T-helper 17 cell (primary cell): ENCODE results near the gene IRF7. TPM values are rescaled to one million over a fixed set of nuclear protein-coding genes. Genes with fewer than 3 reads are reported as not detected.
"Not testable (repeated sequence)": the region's sequence is repeated elsewhere in the genome, so short reads cannot be mapped to it uniquely, and the experiment has no call there.

Source experiments
- ATAC-seq: fragments of 150-1000 bp; cut with Tn5 transposase; 2 replicates; pipeline ENCODE4 v1.10.0; 2021; ENCODE audit warnings: mild to moderate bottlenecking, moderate library complexity
- DNase-seq, 3 donors: peaks; one replicate each; pipeline versions ENCODE4 v3.0.0 to v3.0.0-alpha.2; 2020 to 2021
- H3K9me3 ChIP-seq: one replicate; pipeline ENCODE4 v1.7.0; 2013; ENCODE audit warnings: low read length, mild to moderate bottlenecking; ENCODE audit not compliant: control insufficient read depth, poor library complexity, severe bottlenecking
- H3K27ac Mint-ChIP-seq: one replicate; pipeline ENCODE4 v1.8.0; 2022; ENCODE audit warnings: mild to moderate bottlenecking, moderate library complexity, mixed read lengths
- H3K27me3 Mint-ChIP-seq: one replicate; pipeline ENCODE4 v1.8.0; 2022; ENCODE audit warnings: mixed read lengths
- H3K36me3 Mint-ChIP-seq: one replicate; pipeline ENCODE4 v1.8.0; 2022; ENCODE audit warnings: low read depth, mixed read lengths
- H3K4me1 Mint-ChIP-seq: one replicate; pipeline ENCODE4 v1.8.0; 2022; ENCODE audit warnings: mild to moderate bottlenecking, mixed read lengths
- H3K4me3 Mint-ChIP-seq: one replicate; pipeline ENCODE4 v1.8.0; 2022; ENCODE audit warnings: mild to moderate bottlenecking, moderate library complexity, mixed read lengths
- total RNA-seq, 4 donors: library from RNA in 2 of 4; stranded (reverse) in 2 of 4; gene quantifications; one replicate each; pipeline ENCODE4 v1.2.3 and lab custom pipeline; 2022 to 2026

Gene IRF7
- total RNA-seq, 2 donors from 2014 or later: 40.3 to 44.0 TPM

DNA sequence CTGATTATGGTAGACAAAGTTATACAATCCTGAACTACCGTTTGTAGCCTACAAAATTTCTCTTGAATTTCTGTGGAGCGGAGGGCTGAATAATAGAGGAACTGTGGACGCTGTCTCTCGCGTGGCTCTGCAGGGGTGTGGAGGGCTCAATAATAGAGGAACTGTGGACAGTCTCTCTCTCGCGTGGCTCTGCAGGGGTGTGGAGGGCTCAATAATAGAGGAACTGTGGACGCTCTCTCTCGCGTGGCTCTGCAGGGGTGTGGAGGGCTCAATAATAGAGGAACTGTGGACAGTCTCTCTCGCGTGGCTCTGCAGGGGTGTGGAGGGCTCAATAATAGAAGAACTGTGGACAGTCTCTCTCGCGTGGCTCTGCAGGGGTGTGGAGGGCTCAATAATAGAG is 37.4 kb upstream of the IRF7 start:
- H3K9me3 ChIP-seq, H3K4me1 Mint-ChIP-seq, H3K36me3 Mint-ChIP-seq, H3K4me3 Mint-ChIP-seq, ATAC-seq, DNase-seq, H3K27me3 Mint-ChIP-seq: not testable (repeated sequence)
- peak overlapping the region; percentile 37 for H3K27ac Mint-ChIP-seq

DNA sequence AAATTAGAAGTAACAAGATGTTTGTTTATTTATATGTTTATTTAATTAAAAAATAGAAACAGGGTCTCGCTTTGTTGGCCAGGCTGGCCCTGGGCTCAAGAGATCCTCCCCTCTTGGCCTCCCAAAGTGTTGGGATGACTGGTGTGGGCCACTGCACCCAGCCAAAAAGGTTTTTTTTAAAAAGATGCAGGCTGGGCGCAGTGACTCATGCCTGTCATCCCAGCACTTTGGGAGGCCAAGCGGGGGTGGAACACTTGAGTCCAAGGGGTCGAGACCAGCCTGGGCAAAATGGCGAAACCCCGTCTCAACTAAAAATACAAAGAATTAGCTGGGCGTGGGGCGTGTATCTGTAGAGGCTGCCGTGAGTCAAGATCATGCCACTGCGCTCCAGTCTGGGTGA is 34.7 kb upstream of the IRF7 start:
- peaks cover 2% of the 10 kb centered on the region for H3K36me3 Mint-ChIP-seq
- DNase-seq (no peak), ATAC-seq (no peak)
- H3K27me3 Mint-ChIP-seq: no peaks in the 10 kb centered on the region
- no peaks in the 10 kb centered on the region for H3K9me3 ChIP-seq
- no peak overlapping the region for H3K4me3 Mint-ChIP-seq
- H3K27ac Mint-ChIP-seq: no peak overlapping the region
- H3K4me1 Mint-ChIP-seq: peaks cover 3% of the 10 kb centered on the region

DNA sequence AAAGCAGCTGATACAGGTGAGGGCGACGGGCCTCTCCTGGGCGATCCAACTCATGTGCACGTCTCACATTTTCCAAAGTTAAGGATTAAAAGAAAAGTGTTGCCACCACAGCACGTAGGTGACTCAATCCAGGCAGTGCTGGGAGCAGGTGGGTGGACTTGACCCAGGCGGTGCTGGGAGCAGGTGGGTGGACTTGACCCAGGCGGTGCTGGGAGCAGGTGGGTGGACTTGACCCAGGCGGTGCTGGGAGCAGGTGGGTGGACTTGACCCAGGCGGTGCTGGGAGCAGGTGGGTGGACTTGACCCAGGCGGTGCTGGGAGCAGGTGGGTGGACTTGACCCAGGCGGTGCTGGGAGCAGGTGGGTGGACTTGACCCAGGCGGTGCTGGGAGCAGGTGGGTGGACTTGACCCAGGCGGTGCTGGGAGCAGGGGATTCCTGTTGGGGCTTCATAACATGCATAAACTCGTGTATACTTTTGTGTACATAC is 32.0 kb upstream of the IRF7 start:
- H3K4me1 Mint-ChIP-seq, DNase-seq, H3K4me3 Mint-ChIP-seq, ATAC-seq, H3K27ac Mint-ChIP-seq, H3K36me3 Mint-ChIP-seq, H3K9me3 ChIP-seq, H3K27me3 Mint-ChIP-seq: not testable (repeated sequence)

DNA sequence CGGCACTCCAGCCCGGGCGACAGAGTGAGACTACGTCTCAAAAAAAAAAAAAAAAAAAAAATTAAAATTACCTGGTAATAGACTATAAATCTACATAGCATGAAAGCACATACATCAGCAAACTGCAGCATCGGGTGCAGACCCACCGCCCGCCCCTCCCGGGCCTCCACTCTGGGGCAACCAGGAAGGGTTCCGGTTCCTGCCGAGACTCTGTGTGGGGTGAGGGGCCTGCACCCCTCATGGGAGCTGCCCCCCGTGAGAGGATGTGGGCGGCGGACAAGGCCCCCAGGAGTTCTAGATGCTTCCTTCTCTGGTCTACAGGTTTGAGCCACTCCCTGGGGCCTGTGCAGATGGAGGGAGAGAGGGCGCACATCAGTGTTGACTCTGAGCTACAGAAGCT is 30.5 kb upstream of the IRF7 start:
- H3K4me3 Mint-ChIP-seq: no peak overlapping the region
- H3K36me3 Mint-ChIP-seq: no peaks in the 10 kb centered on the region
- no peak for DNase-seq
- no peaks in the 10 kb centered on the region for H3K27me3 Mint-ChIP-seq
- no peaks in the 10 kb centered on the region for H3K9me3 ChIP-seq
- H3K4me1 Mint-ChIP-seq: peaks cover 2% of the 10 kb centered on the region
- H3K27ac Mint-ChIP-seq: no peak overlapping the region
- ATAC-seq: no peak

DNA sequence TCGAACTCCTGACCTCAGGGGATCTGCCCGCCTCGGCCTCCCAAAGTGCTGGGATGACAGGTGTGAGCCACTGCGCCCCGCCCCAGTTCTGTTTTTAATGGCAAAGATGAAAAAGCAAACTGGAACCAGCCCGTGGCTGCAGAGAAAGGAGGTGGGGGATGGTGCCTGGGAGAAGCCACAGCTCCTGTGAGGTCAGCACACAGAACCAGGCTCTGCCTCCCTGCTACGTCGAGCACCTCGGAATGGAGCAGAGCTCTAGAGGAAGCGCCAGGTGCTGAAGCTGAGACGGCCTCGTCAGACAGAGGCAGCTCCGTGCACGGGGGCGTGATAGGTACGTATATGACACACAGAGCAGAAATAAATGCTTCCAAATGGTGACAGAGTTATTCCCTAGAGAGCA is 29.8 kb upstream of the IRF7 start:
- DNase-seq (no peak), ATAC-seq (no peak)
- Mint-ChIP-seq H3K36me3 (no peaks in the 10 kb centered on the region), H3K27me3 (peaks cover 1% of the 10 kb centered on the region), H3K4me1 (peaks cover 2% of the 10 kb centered on the region), H3K4me3 (no peak overlapping the region), H3K27ac (no peak overlapping the region)
- H3K9me3 ChIP-seq: no peaks in the 10 kb centered on the region

DNA sequence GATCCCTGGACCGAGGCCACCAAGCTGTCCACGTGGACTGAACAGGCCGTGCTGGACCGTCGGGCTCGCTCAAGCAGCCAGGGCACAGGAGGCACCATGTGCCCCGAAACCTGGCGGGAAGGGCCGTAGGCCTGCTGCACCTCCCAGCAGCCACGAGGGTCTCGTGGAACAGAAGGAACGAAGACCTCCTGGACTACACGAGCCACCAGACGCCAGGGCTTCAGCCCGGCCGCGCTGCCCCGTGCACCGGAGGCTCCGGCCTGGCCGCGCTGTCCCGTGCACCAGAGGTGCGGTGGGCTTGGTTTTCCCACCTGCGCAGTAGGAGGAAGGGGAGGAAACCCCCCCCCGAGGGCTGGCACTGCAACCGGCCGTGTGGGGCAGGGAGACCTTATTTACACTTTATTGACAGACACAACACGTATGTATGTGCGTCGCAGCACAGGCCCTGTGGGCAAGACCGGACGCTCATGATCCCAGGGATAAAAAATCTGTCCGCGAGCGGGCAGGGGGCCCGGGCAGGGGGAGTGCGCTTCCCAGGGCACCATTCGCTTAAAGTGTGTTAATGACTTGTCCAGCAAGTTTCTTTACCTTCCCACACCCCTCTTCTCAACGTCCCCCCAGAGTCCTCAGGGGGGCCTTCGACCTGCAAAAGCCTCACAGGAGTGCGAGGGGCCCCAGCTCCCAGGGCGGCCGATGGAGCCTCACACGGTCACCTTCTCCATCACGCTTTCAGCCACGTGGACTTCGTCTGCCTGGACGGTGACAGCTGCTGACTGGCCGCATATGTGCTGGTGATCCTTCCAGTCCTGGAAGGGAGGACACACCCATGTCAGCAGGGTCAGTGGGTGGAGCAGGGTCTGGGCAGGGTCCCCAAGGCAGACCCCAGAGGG is 28.3 kb upstream of the IRF7 start:
- H3K27me3 Mint-ChIP-seq: peaks cover 4% of the 10 kb centered on the region
- peak in 1 of 3 donors; percentile 7 for DNase-seq
- no peaks in the 10 kb centered on the region for H3K9me3 ChIP-seq
- ATAC-seq: no peak
- no peak overlapping the region for H3K4me3 Mint-ChIP-seq
- H3K27ac Mint-ChIP-seq: no peak overlapping the region
- H3K36me3 Mint-ChIP-seq: peaks cover 2% of the 10 kb centered on the region
- H3K4me1 Mint-ChIP-seq: peaks cover 5% of the 10 kb centered on the region

DNA sequence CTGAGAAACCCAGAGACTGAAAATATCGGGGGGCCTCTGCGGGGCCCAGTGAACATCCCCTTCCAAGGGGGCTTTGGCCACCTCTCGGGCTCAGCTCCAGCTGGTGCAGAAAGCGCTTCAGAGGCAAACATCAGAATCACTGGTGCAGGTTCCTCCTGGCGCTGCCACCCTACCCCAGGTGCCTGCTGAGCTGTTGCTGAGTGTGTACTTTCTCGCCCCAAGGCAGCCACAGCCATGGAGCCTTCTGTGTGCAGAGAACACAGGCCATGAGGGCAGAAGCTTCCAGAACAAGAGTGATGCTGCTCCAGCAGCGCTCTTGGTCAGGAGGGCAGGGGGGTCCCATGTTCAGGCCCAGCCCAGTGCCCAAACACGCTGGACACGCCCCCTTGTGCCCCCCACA is 27.6 kb upstream of the IRF7 start:
- peaks cover 10% of the 10 kb centered on the region for H3K27me3 Mint-ChIP-seq
- no peaks in the 10 kb centered on the region for H3K9me3 ChIP-seq
- H3K27ac Mint-ChIP-seq: no peak overlapping the region
- ATAC-seq (peak; percentile 32), DNase-seq (no peak)
- peaks cover 2% of the 10 kb centered on the region for H3K36me3 Mint-ChIP-seq
- H3K4me1 Mint-ChIP-seq: peaks cover 5% of the 10 kb centered on the region
- H3K4me3 Mint-ChIP-seq: no peak overlapping the region

DNA sequence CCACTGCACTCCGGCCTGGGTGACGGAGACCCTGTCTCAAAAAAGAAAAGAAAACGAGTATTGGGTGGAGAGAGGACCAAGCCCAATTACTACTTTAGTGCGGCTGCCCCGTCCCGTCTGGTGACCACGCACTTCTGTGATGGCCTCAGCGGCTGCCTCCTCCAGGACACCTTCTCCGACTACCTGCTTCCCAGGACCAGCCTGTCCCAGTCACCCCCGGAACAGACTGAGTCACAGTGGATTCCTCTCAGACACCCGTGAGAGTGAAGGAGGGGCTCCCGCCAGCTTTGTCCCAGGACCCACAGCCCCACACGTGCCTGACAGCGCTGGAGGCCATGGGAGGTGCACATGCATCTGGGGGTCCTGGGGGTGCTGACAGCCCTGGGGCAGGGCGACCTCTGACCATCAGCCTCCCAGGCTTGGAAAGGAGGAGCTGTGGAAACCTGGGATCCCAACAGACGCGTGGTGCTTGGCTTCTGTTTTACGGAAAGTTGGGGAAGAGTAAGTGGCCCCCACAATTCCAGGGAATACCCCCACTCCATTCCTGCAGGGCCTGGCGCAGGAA is 26.1 kb upstream of the IRF7 start:
- Mint-ChIP-seq H3K36me3 (peaks cover 2% of the 10 kb centered on the region), H3K27me3 (peaks cover 19% of the 10 kb centered on the region), H3K4me3 (no peak overlapping the region), H3K27ac (no peak overlapping the region), H3K4me1 (peaks cover 9% of the 10 kb centered on the region)
- DNase-seq: no peak
- H3K9me3 ChIP-seq: no peaks in the 10 kb centered on the region
- no peak for ATAC-seq

DNA sequence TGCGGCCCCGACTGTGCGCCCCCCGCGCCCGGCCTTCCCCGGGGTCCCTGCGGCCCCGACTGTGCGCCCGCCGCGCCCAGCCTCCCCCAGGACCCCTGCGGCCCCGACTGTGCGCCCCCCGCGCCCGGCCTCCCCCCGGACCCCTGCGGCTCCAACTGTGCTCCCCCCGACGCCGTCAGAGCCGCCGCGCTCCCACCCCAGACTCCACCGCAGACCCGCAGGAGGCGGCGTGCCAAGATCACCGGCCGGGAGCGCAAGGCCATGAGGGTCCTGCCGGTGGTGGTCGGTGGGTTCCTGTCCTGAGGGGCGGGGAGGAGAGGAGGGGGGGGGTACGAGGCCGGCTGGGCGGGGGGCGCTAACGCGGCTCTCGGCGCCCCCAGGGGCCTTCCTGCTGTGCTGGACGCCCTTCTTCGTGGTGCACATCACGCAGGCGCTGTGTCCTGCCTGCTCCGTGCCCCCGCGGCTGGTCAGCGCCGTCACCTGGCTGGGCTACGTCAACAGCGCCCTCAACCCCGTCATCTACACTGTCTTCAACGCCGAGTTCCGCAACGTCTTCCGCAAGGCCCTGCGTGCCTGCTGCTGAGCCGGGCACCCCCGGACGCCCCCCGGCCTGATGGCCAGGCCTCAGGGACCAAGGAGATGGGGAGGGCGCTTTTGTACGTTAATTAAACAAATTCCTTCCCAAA is 24.4 kb upstream of the IRF7 start:
- H3K4me3 Mint-ChIP-seq: peak overlapping the region; percentile 83
- peaks cover 2% of the 10 kb centered on the region for H3K36me3 Mint-ChIP-seq
- peak; percentile 31 for ATAC-seq
- H3K27me3 Mint-ChIP-seq: peaks cover 28% of the 10 kb centered on the region
- H3K27ac Mint-ChIP-seq: no peak overlapping the region
- no peaks in the 10 kb centered on the region for H3K9me3 ChIP-seq
- H3K4me1 Mint-ChIP-seq: peaks cover 9% of the 10 kb centered on the region
- no peak for DNase-seq

DNA sequence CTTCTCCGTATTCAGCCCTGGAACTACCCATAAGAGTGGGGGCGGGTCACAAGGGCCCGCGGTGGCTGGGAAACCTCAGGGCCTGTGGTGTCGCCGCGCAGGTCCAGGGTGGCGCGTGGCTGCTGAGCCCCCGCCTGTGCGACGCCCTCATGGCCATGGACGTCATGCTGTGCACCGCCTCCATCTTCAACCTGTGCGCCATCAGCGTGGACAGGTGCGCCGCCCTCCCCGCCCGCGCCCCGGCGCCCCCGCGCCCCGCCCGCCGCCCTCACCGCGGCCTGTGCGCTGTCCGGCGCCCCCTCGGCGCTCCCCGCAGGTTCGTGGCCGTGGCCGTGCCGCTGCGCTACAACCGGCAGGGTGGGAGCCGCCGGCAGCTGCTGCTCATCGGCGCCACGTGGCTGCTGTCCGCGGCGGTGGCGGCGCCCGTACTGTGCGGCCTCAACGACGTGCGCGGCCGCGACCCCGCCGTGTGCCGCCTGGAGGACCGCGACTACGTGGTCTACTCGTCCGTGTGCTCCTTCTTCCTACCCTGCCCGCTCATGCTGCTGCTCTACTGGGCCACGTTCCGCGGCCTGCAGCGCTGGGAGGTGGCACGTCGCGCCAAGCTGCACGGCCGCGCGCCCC is 23.7 kb upstream of the IRF7 start:
- DNase-seq (no peak), ATAC-seq (peak; percentile 19)
- no peak overlapping the region for H3K27ac Mint-ChIP-seq
- H3K9me3 ChIP-seq: no peaks in the 10 kb centered on the region
- peaks cover 9% of the 10 kb centered on the region for H3K4me1 Mint-ChIP-seq
- H3K4me3 Mint-ChIP-seq: no peak overlapping the region
- peaks cover 28% of the 10 kb centered on the region for H3K27me3 Mint-ChIP-seq
- H3K36me3 Mint-ChIP-seq: peaks cover 2% of the 10 kb centered on the region

DNA sequence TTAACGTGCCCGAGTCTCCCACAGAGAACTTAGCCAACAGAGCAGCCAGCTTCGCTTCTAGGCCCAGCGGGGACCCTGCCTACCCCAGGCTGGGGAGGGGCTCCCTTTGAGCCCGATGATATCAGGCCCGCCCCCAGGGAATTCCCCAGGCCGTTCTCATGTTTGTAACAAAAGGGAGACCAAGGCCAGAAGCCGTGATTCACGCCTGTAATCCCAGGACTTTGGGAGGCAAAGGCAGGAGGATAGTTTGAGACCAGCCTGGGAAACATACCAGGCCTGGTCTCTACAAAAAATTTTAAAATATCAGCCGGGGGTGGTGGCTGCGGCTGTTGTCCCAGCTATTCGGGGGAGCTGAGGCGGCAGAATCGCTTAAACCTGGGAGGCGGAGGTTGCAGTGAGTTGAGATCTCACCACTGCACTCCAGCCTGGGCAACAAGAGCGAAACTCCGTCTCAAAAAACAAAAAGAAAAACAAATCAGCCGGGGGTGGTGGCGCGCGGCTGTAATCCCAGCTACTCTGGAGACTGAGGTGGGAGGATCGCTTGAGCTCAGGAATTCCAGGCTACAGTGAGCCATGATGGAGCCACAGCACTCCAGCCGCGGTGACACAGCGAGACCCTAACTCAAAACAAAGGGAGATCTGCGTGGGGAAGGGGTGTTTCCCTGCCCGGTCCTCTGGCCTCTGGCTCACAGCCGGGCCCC is 23.0 kb upstream of the IRF7 start:
- Mint-ChIP-seq H3K27me3 (peaks cover 28% of the 10 kb centered on the region), H3K4me1 (peaks cover 9% of the 10 kb centered on the region), H3K27ac (peak overlapping the region; percentile 60), H3K36me3 (peaks cover 2% of the 10 kb centered on the region), H3K4me3 (peak overlapping the region; percentile 36)
- ATAC-seq (no peak), DNase-seq (no peak)
- H3K9me3 ChIP-seq: no peaks in the 10 kb centered on the region

DNA sequence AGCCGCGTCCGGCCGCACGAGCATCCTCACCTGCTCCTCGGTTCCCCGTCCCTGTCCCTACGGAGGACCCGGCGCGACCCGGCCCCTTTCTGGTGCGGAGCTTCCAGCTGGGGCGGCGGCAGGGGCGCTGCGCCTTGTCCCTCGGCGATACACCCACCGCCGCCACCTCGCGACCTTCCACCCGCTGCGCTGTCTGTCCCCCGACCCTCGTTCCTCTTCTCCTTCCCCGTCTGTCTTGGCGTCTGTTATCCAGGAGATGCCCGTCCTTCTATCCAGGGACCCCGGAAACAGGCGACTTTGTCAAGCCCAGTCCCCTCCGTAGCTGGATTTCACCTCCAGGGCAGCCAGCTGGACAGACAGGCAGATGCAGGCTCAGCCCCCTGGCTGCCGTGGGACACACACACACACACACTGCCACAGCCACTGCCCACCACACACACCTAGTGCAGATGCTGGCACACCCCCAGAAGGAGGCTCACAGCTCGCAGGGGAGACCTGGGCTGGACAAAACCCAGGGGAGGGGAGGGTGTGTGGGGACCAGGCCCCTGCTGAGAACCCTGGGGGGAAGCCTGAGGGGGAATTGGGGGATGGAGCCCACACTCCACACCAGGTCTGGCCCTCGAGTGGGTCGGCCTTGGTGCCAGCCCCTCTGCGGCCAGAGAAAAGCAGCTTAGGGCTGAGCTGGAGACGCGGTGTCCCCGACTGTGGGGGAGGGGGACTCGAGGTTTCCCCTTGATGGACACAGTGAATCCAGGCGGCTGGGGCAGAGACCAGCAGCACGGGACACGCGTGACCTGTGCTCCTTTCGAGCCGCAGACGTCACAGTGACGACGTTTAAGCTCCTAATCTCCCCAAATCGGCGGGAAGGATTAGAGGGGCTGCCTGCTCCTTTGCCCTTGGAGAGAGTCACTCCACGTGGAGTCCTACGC is 22.1 kb upstream of the IRF7 start:
- Mint-ChIP-seq H3K27ac (peak overlapping the region; percentile 60), H3K36me3 (peaks cover 2% of the 10 kb centered on the region), H3K4me1 (peaks cover 9% of the 10 kb centered on the region), H3K4me3 (peak overlapping the region; percentile 82), H3K27me3 (peaks cover 28% of the 10 kb centered on the region)
- DNase-seq (peak in 1 of 3 donors; percentile 7), ATAC-seq (no peak)
- H3K9me3 ChIP-seq: no peaks in the 10 kb centered on the region
